Measurements from ENCODE around the gene HCN2. TPM values are rescaled to one million over a fixed set of nuclear protein-coding genes. Genes with fewer than 3 reads are reported as not detected.

The HCN2 gene
- total RNA-seq, result 0.53 TPM

DNA sequence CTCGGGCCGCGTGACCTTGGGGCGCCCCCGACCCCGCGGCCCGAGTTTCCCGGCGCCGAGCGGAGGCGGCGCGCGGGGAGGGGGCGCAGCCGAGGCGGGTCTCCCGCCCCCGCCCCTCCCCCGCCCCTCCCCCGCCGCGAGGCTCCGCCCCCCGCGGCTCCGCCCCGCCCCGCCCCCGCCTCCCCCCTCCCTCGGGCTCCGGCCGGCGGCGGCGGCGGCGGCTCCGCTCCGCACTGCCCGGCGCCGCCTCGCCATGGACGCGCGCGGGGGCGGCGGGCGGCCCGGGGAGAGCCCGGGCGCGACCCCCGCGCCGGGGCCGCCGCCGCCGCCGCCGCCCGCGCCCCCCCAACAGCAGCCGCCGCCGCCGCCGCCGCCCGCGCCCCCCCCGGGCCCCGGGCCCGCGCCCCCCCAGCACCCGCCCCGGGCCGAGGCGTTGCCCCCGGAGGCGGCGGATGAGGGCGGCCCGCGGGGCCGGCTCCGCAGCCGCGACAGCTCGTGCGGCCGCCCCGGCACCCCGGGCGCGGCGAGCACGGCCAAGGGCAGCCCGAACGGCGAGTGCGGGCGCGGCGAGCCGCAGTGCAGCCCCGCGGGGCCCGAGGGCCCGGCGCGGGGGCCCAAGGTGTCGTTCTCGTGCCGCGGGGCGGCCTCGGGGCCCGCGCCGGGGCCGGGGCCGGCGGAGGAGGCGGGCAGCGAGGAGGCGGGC is at the start of gene HCN2:
TSS of gene HCN2 (plus strand) at position 189 of the 703 bp plus-strand sequence. CDS start at position 254, 65 bp downstream.

DNA sequence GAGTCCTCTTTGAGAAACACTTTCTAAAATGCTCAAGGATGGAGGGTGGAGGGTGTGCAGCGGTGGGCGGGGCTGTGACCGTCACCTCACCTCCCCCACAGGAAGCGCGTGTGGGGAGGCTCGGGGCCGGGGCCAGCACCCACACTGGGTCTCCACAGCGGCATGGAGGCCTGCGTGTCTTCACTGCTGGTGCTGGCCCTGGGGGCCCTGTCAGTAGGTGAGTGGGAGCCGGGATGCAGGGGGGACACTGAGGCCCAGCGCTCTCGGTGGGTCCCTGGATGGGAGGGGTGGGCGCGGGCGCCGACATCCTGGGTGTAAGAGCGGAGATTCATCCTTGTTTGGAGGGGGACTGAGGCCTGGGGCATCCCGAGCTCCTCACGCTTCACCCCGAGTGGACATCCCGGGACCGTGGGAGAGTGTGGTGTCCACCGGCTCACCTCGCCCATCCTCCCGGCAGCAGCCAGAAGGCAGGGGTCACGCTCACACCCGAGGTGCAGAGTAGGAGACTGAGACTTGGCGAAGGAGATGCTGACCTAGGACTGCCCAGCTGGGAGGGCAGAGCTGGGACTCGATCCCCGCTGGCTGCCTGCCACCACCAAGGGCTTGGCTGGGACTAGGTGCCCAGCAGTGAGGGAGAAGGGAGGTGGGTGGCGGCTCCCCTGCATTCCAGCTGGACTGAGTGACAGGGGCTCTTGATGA is 45.6 kb upstream of the HCN2 start, which contains the start of gene GZMM:
TSS of gene GZMM (plus strand) at position 144 of the 699 bp plus-strand sequence. CDS start at position 163, 19 bp downstream.

DNA sequence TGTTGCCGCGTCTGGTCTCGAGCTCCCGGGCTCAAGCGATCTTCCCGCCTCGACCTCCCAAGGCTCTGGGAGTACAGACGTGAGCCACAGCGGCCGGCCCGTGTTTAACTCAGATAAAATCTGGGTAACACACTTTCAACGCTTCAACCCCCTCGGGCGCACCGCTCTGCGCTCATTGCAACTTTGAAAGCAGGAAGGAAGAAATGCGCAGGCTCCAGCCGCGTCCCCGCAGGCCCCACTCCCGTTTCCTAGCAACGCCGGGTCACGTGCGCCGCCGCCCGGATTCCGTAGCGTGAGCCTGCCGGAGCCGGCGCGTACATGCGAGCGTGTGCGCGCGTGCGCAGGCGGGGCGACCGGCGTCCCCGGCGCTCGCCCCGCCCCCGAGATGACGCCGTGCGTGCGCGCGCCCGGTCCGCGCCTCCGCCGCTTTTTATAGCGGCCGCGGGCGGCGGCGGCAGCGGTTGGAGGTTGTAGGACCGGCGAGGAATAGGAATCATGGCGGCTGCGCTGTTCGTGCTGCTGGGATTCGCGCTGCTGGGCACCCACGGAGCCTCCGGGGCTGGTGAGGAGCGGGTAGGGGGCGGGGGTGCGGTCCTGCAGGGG is 17.4 kb upstream of the HCN2 start, which contains the start of gene BSG:
TSS of gene BSG (plus strand) at position 457 of the 603 bp plus-strand sequence. CDS start at position 496, 39 bp downstream.

DNA sequence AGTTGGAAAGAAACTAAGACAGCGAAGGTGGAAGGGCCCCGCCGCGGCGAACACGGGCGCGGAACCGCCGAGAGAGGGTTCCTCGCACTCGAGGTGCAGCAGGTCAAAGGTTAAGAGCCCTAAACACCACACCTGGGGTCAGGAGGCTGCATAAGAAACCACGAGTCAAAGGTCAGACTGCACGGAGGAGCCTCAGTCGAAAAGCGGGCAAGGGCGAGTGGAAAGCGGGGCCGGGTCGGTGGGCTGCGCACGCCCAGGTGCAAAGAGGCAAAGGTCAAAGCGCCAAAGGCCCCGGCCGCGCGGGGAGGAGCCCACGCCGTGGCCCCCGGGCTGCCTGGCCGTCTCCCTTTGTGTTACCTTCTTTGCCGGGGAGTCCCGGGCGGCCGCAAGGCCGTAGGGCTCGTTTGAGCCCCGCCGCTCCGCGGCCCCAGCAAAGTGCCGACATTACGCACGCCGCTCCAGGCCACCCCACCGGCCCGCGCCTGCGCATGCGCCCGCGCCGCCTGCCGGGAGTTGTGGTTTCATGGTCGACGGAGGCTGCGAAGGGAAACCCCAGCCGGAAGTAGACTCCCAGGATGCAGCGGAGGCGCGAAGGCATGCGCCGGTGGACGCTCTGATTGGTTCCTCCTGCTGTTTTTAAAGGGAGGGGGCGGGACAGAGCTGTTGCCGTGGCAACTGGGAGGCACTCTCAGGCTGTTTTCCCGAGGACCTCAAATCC is 43.5 kb downstream of the HCN2 start, which contains the start of gene POLRMT:
TSS of gene POLRMT (minus strand) at position 470 of the 718 bp plus-strand sequence. CDS start at position 445, 25 bp downstream.

DNA sequence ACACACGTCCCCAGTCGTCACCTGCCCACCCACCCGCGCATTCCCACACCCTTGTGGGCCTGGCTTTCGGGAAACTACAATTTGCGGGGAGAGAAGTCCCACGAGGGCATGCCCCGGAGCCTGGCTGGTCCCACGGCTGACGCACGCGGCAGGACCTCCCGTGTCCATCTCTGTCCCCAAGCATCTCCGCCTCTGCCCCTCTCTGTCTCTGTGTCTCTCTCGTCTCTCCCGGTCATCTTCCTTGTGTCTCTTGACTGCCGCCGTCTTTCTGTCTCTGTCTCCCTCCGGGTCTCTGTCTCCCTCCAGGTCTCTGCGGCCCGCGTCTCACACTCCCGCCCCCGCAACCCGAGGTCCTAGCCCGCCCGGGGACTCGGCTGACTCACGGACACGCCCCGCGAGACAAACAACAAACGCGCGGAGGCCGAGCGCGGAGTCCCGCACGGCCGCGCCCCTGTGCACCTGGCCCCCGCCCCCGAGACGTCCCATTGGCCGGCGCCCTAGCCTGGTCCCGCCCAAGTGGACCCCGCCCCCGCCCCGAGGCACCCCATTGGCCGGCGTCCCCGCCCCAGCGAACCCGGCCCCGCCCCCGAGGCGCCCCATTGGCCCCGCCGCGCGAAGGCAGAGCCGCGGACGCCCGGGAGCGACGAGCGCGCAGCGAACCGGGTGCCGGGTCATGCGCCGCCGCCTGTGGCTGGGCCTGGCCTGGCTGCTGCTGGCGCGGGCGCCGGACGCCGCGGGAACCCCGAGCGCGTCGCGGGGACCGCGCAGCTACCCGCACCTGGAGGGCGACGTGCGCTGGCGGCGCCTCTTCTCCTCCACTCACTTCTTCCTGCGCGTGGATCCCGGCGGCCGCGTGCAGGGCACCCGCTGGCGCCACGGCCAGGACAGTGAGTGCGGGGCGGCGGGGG is 49.8 kb downstream of the HCN2 start, which contains the start of gene FGF22:
TSS of gene FGF22 (plus strand) at position 627 of the 908 bp plus-strand sequence. CDS start at position 674, 47 bp downstream.

DNA sequence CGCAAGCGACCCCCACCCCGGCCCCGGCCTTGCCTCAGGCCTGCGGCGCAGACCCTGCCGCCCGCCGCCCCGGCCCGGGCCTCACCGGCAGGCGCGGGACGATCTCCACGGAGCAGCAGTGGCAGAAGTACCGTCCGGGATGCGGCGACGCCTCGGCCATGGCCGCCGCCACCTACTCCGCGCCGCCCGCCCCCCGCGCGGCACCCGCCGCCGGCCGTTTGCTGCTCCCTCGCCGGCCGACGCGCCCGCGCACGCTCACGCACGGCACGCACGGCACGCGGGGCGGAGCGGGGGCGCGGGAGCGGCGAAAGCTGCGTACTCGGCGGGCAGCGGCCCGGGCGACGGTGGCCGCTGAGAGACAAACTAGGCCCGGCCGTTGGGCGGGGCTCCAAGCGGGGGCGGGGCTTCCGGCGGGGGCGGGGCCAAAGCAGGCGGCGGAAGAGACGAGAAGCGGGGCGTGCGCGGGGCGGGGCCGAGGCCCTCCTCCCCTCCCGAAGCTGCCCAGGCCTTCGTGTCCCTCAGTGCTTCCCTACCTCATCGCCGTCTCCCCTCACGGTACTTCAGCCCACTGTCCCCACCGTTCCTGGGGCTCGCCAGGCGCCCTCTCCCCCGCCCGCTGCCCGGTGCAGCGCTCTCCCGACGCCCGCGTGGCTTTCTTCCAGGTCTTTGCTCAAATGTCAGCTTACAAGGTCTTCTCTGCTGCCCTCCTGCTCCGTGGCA is 73.4 kb downstream of the HCN2 start, which contains the start of gene RNF126:
TSS of gene RNF126 (minus strand) at position 253 of the 720 bp plus-strand sequence. CDS start at position 160, 93 bp downstream.

Other genes with a start within 250 kb of the HCN2 start
- 19.2 TPM for gene MIER2, start 245.1 kb upstream of the HCN2 start, total RNA-seq
- 1.6 TPM for gene C2CD4C, start 180.7 kb upstream of the HCN2 start, total RNA-seq
- 30.6 TPM for gene SHC2, start 128.8 kb upstream of the HCN2 start, total RNA-seq
- 3.6 TPM for gene MADCAM1, start 93.4 kb upstream of the HCN2 start, total RNA-seq
- 30.3 TPM for gene TPGS1, start 82.4 kb upstream of the HCN2 start, total RNA-seq
- 72.5 TPM for gene CDC34, start 58.1 kb upstream of the HCN2 start, total RNA-seq
- 1.2 TPM for gene GZMM, start 45.8 kb upstream of the HCN2 start, total RNA-seq
- 363 TPM for gene BSG, start 17.3 kb upstream of the HCN2 start, total RNA-seq
- 30.9 TPM for gene POLRMT, start 43.7 kb downstream of the HCN2 start, total RNA-seq
- 0.88 TPM for gene FGF22, start 50.0 kb downstream of the HCN2 start, total RNA-seq
- 27.6 TPM for gene RNF126, start 73.3 kb downstream of the HCN2 start, total RNA-seq
- gene FSTL3, start 86.5 kb downstream of the HCN2 start, total RNA-seq, result 29.4 TPM
- 3.1 TPM for gene PRSS57, start 105.6 kb downstream of the HCN2 start, total RNA-seq
- gene PALM, start 119.1 kb downstream of the HCN2 start, total RNA-seq, result 74.6 TPM
- gene MISP, start 161.2 kb downstream of the HCN2 start, total RNA-seq, result 10.3 TPM
- 301 TPM for gene PTBP1, start 207.6 kb downstream of the HCN2 start, total RNA-seq
- 10.9 TPM for gene PLPPR3, start 232.1 kb downstream of the HCN2 start, total RNA-seq
- gene AZU1, start 238.0 kb downstream of the HCN2 start, total RNA-seq, result 30.4 TPM

Measured in metanephros (tissue), 1 donor.